A549 (cell line): ENCODE results near the gene MVK.

Source experiments
- BHLHE40 ChIP-seq: IDR thresholded peaks from 2 replicates; pipeline ENCODE4 v1.6.1; 2012; ENCODE audit warnings: low read depth, low read length, inconsistent platforms
- CHD2 ChIP-seq: fragments of 150-350 bp; IDR thresholded peaks from 2 replicates; pipeline ENCODE4 v1.6.1; 2014; ENCODE audit warnings: low read length; ENCODE audit not compliant: partially characterized antibody
- CTCF ChIP-seq: fragments of >200 bp; sonication (Bioruptor Twin); formaldehyde crosslinking; IDR thresholded peaks from 3 replicates; pipeline ENCODE4 v1.5.1; 2016
- EP300 ChIP-seq, 2 experiments: fragments of >200 bp; sonication (Bioruptor Twin); formaldehyde crosslinking; IDR thresholded peaks; 2 replicates in 1 of 2; 3 replicates in 1 of 2; pipeline ENCODE4 v1.6.1; 2016 to 2017
- GATA3 ChIP-seq: IDR thresholded peaks from 2 replicates; pipeline ENCODE4 v1.6.1; 2012; ENCODE audit warnings: borderline replicate concordance
- HOXB13 ChIP-seq: fragments of 250-450 bp; sonication (Bioruptor Pico); IDR thresholded peaks from 2 replicates; pipeline ENCODE4 v1.5.0; 2020; ENCODE audit warnings: low read depth, mild to moderate bottlenecking, moderate library complexity
- JUNB ChIP-seq: fragments of >200 bp; sonication (Bioruptor Twin); formaldehyde crosslinking; IDR thresholded peaks from 2 replicates; pipeline ENCODE4 v1.6.1; 2016
- KDM1A ChIP-seq: fragments of 200-600 bp; sonication (generic); IDR thresholded peaks from 2 replicates; pipeline ENCODE4 v1.6.1; 2016; ENCODE audit warnings: low read depth, mild to moderate bottlenecking
- MAZ ChIP-seq: fragments of 150-350 bp; IDR thresholded peaks from 2 replicates; pipeline ENCODE4 v1.6.1; 2014; ENCODE audit warnings: antibody characterized with exemption, low read depth, low read length, borderline replicate concordance
- NR3C1 ChIP-seq: fragments of >200 bp; sonication (Bioruptor Twin); formaldehyde crosslinking; IDR thresholded peaks from 3 replicates; pipeline ENCODE4 v1.6.1; 2017
- POLR2A ChIP-seq: IDR thresholded peaks from 2 replicates; pipeline ENCODE4 v1.6.1; 2012; ENCODE audit warnings: mild to moderate bottlenecking, low read length
- POLR2AphosphoS2 ChIP-seq: conservative IDR thresholded peaks from 2 replicates; pipeline ENCODE4 v1.6.1; 2012; ENCODE audit warnings: low read length, improper control_type of control experiment, inconsistent platforms
- TF ChIP-seq, protein P1 (sequence below): fragments of 450-650 bp; IDR thresholded peaks from 2 replicates; pipeline ENCODE4 v1.6.1; 2014; ENCODE audit warnings: antibody characterized with exemption
- TF ChIP-seq, protein P2 (sequence below): fragments of 200-600 bp; sonication (generic); IDR thresholded peaks from 2 replicates; pipeline ENCODE4 v1.6.1; 2016; ENCODE audit warnings: antibody characterized with exemption, mild to moderate bottlenecking, moderate library complexity

DNA sequence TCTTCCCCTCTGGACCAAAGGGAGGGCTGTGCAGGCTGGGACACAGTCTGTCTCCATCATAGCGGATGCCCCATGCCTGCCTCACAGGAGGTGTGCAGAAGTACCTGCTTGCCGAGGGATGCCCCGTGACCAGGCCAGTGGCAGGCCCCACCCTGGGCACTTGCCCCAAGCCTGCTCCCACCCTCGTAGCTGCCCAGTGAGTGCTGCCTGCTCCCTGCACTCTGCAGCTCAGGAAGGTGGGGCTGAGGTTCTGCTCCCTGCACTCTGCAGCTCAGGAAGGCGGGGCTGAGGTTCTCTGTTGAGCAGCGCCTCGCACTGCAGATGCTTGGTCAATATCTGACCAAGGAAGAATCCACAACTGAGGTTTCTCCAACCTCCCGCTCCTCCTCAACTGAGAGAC is 7.2 kb upstream of the MVK start:
- TF ChIP-seq CTCF, result no peak
- TF ChIP-seq NR3C1, result no peak
- TF ChIP-seq, protein P1, sequence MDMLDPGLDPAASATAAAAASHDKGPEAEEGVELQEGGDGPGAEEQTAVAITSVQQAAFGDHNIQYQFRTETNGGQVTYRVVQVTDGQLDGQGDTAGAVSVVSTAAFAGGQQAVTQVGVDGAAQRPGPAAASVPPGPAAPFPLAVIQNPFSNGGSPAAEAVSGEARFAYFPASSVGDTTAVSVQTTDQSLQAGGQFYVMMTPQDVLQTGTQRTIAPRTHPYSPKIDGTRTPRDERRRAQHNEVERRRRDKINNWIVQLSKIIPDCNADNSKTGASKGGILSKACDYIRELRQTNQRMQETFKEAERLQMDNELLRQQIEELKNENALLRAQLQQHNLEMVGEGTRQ, result no peak
- no peak for TF ChIP-seq POLR2AphosphoS2
- TF ChIP-seq POLR2A, result no peak
- TF ChIP-seq, protein P2, sequence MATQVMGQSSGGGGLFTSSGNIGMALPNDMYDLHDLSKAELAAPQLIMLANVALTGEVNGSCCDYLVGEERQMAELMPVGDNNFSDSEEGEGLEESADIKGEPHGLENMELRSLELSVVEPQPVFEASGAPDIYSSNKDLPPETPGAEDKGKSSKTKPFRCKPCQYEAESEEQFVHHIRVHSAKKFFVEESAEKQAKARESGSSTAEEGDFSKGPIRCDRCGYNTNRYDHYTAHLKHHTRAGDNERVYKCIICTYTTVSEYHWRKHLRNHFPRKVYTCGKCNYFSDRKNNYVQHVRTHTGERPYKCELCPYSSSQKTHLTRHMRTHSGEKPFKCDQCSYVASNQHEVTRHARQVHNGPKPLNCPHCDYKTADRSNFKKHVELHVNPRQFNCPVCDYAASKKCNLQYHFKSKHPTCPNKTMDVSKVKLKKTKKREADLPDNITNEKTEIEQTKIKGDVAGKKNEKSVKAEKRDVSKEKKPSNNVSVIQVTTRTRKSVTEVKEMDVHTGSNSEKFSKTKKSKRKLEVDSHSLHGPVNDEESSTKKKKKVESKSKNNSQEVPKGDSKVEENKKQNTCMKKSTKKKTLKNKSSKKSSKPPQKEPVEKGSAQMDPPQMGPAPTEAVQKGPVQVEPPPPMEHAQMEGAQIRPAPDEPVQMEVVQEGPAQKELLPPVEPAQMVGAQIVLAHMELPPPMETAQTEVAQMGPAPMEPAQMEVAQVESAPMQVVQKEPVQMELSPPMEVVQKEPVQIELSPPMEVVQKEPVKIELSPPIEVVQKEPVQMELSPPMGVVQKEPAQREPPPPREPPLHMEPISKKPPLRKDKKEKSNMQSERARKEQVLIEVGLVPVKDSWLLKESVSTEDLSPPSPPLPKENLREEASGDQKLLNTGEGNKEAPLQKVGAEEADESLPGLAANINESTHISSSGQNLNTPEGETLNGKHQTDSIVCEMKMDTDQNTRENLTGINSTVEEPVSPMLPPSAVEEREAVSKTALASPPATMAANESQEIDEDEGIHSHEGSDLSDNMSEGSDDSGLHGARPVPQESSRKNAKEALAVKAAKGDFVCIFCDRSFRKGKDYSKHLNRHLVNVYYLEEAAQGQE, result no peak
- TF ChIP-seq BHLHE40, result no peak
- no peak for TF ChIP-seq MAZ
- TF ChIP-seq CHD2, result no peak
- TF ChIP-seq HOXB13 (CRISPR knock-in tag), result no peak
- no peak for TF ChIP-seq EP300 (IDR thresholded peaks at IDR 0.05)
- no peak for TF ChIP-seq KDM1A
- no peak for TF ChIP-seq JUNB
- TF ChIP-seq GATA3, result no peak
